Testis (tissue), 3 donors: ENCODE measurements around the gene CCER1. TPM values are rescaled to one million over a fixed set of nuclear protein-coding genes. Genes with fewer than 3 reads are reported as not detected.

Experiments
- DNase-seq: peaks from one replicate; pipeline ENCODE4 v3.0.0-alpha.2; 2019
- H3K27ac ChIP-seq, 2 donors: fragments of 200-600 bp; sonication (generic); one replicate each; pipeline ENCODE4 v1.5.1; 2019
- H3K27me3 ChIP-seq: fragments of 200-600 bp; sonication (generic); one replicate; pipeline ENCODE4 v1.5.1; 2019
- H3K36me3 ChIP-seq: fragments of 200-600 bp; sonication (generic); one replicate; pipeline ENCODE4 v1.5.1; 2017; ENCODE audit warnings: low read depth; ENCODE audit errors: missing control alignments
- H3K4me1 ChIP-seq: fragments of 200-600 bp; sonication (generic); one replicate; pipeline ENCODE4 v1.5.1; 2019
- H3K4me3 ChIP-seq, 2 donors: fragments of 200-600 bp; sonication (generic); one replicate each; pipeline ENCODE4 v1.5.1; 2017 to 2019
- H3K9me3 ChIP-seq: fragments of 200-600 bp; sonication (generic); one replicate; pipeline ENCODE4 v1.5.1; 2017
- POLR2A ChIP-seq: fragments of 450-650 bp; IDR thresholded peaks from one replicate; pipeline ENCODE4 v1.6.1; 2017; ENCODE audit warnings: antibody characterized with exemption, mild to moderate bottlenecking, moderate library complexity
- WGBS, 2 donors: methylation state at CpG; one replicate each; pipeline ENCODE4 v1.1.5; 2018; 5-methylcytosine and 5-hydroxymethylcytosine counted together
- intact Hi-C: fragments of 100-400 bp; cut with DNase I; formaldehyde crosslinking; loops from one replicate; pipeline ENCODE4 v1.15.1; 2023; ENCODE audit warnings: low total_unique reads
- polyA plus RNA-seq: library from polyadenylated mRNA; stranded (reverse); fragments of 350-450 nt; fragmentation: Illumina TruSeq; extraction: RNeasy Lipid Tissue Mini Kit (QIAGEN cat#74804); gene quantifications from one replicate; pipeline ENCODE4 v1.2.3, GENCODE V29; 2014; ENCODE audit warnings: low read depth, low replicate concordance; ENCODE audit not compliant: insufficient read depth
- total RNA-seq, 2 donors: library from RNA; depleted of rRNA; stranded (reverse); fragments of >200 nt; gene quantifications; one replicate each; pipeline ENCODE4 v1.2.3, GENCODE V29; 2016
- TF ChIP-seq, protein P1 (sequence below), 3 experiments: fragments of 450-650 bp in 2 of 3; fragments of 200-600 bp in 1 of 3; sonication (generic) in 1 of 3; IDR thresholded peaks; one replicate each; pipeline ENCODE4 v1.5.1; 2016 to 2019; ENCODE audit warnings: antibody characterized with exemption in 3 of 3, mild to moderate bottlenecking in 2 of 3, moderate library complexity in 1 of 3

The CCER1 gene
- total and polyA plus RNA-seq, 3 donors from 2014 or later = 17.8 to 77.3 (median 58.6) TPM

DNA sequence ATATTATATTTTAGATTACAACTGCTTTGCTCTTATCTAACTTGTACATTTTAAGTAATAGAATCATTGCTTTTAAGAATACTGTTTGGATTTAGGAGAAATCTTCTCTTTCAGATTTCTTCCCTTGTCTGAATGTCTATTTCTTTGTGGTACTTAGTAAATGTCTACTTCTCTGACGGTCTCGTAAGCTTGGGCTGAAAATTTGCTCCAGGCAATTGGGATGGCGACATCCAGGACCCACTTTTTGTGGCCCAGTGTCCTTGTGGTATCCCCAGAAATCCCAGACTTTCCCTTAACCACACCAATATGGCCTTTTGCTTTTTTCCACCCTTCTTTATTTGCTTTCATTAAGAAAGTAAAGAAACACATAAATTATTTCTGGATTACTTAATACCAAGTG, 24.0 kb upstream of the CCER1 start:
- intact Hi-C loops = loop anchor here (10.0 kb wide), 1 partner anchor 356 kb away; no protein-coding TSS in a partner anchor
- H3K27ac ChIP-seq = no peak overlapping the region
- no peaks in the 10 kb centered on the region for H3K9me3 ChIP-seq
- H3K4me3 ChIP-seq = no peak overlapping the region
- no peak for DNase-seq
- no peaks in the 10 kb centered on the region for H3K27me3 ChIP-seq
- TF ChIP-seq, protein P1, sequence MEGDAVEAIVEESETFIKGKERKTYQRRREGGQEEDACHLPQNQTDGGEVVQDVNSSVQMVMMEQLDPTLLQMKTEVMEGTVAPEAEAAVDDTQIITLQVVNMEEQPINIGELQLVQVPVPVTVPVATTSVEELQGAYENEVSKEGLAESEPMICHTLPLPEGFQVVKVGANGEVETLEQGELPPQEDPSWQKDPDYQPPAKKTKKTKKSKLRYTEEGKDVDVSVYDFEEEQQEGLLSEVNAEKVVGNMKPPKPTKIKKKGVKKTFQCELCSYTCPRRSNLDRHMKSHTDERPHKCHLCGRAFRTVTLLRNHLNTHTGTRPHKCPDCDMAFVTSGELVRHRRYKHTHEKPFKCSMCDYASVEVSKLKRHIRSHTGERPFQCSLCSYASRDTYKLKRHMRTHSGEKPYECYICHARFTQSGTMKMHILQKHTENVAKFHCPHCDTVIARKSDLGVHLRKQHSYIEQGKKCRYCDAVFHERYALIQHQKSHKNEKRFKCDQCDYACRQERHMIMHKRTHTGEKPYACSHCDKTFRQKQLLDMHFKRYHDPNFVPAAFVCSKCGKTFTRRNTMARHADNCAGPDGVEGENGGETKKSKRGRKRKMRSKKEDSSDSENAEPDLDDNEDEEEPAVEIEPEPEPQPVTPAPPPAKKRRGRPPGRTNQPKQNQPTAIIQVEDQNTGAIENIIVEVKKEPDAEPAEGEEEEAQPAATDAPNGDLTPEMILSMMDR (IDR thresholded peaks at IDR 0.05) = no peak
- no peak for TF ChIP-seq POLR2A
- H3K36me3 ChIP-seq = no peaks in the 10 kb centered on the region
- 94% methylated on average over 3 of the region's 3 CpGs for WGBS, 2 donors
- no peaks in the 10 kb centered on the region for H3K4me1 ChIP-seq

DNA sequence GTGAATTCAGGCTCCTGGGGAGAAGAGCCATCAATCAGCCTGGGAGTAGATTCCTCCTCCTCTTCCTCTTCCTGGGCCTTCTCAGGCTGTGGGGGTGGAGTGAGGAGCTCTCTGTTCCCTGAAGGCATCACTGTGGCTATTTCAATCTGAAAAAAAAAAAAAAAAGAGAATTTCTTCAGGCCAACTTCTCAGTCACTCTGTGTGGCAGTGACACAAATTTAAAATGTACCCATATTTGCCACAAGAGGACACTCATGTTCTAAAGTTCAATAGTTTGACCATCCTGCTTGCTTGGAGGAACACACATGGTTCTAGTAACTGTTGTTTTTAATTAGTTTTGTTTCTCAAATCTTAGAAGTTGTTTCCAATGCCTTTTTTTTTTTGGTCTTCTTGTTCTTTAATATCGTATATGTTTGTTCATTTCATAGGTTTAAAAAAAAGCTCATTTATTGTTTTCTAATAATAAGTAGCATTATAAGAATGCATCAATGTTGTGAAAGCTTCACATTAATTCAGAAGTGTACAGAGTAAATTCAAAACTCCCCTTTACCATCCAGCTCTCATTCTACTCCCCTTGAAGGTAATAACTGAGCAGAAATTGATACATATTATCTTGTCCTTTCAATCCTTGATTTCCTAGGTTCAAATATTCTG, 23.3 kb upstream of the CCER1 start:
- Histone ChIP-seq H3K4me1 (no peaks in the 10 kb centered on the region), H3K4me3 (no peak overlapping the region), H3K9me3 (no peaks in the 10 kb centered on the region), H3K36me3 (no peaks in the 10 kb centered on the region), H3K27me3 (no peaks in the 10 kb centered on the region), H3K27ac (no peak overlapping the region)
- WGBS, 2 donors = 26 to 27% methylated on average over 1 of the region's 1 CpG
- DNase-seq = no peak
- intact Hi-C loops = loop anchor here (10.0 kb wide), 1 partner anchor 357 kb away; no protein-coding TSS in a partner anchor
- TF ChIP-seq, protein P1 (IDR thresholded peaks at IDR 0.05) = peak; percentile 58 to 78 (median 63)
- TF ChIP-seq POLR2A = no peak

DNA sequence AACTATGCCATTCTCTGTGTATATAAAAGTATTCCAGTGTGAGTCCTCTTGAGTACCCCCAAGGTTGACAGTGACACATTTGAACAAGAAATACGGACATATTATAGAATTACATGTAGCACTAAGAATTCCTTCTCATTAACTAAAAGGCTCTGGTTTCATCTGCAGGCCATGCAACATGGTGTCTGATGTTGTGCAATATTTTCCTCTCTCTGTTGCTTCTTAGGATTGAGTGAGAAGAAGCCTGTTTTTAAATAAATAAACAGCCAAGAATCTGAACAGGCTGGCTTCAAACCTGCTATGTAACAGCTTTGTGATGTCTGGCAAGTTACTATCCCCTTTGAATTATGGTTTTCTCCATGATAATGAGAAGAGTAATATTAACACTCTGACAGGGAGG, 22.2 kb upstream of the CCER1 start:
- Histone ChIP-seq H3K36me3 (no peaks in the 10 kb centered on the region), H3K4me3 (no peak overlapping the region), H3K27me3 (no peaks in the 10 kb centered on the region), H3K27ac (no peak overlapping the region), H3K4me1 (no peaks in the 10 kb centered on the region), H3K9me3 (no peaks in the 10 kb centered on the region)
- no peak for DNase-seq
- intact Hi-C loops = loop anchor here (10.0 kb wide), 1 partner anchor 358 kb away; no protein-coding TSS in a partner anchor
- no peak for TF ChIP-seq POLR2A
- TF ChIP-seq, protein P1 (IDR thresholded peaks at IDR 0.05) = no peak
- WGBS, 2 donors = 83 to 90% methylated on average over 1 of the region's 1 CpG

DNA sequence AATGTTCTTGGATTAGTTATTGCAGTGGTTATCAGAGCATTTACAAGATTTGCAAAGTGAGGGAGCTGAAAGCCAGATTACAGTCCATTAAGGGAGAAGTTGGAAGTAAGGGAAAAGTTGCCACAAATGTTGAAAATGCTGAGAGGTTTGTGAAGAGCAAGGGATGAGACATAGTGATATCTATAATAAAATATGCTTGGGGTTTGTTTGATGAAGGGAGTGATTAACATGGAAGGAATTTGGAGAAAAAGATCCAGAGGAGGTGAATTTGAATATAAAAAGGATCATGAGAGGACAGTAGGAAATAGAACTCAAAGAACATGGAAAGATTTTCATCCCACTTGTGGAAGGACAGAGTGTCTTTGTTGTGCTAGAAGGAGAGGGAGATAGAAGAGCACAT, 19.3 kb upstream of the CCER1 start:
- H3K9me3 ChIP-seq = no peaks in the 10 kb centered on the region
- H3K27me3 ChIP-seq = no peaks in the 10 kb centered on the region
- no peak overlapping the region for H3K4me3 ChIP-seq
- DNase-seq = no peak
- no peaks in the 10 kb centered on the region for H3K4me1 ChIP-seq
- no peak overlapping the region for H3K27ac ChIP-seq
- TF ChIP-seq POLR2A = no peak
- TF ChIP-seq, protein P1 (IDR thresholded peaks at IDR 0.05) = no peak
- no peaks in the 10 kb centered on the region for H3K36me3 ChIP-seq
- intact Hi-C loops = loop anchor here (10.0 kb wide), 1 partner anchor 361 kb away; no protein-coding TSS in a partner anchor

DNA sequence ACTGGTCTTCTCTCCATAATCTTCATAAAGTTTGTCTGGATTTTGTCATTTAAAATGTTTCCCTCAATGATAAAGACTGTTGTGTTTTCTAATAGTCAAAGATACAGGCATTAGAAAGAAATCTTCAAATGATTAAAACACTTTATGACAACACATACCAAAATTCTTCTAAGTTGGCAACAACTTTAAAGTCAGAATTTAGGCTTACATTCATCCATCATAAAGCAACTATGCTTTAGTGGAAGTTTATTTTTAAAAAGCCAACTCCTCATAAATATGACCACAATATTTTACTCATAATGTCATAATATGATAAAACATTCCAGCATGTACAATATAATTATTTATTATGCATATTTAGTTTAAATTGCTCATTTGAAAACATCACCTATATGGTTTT, 17.2 kb upstream of the CCER1 start:
- TF ChIP-seq, protein P1 (IDR thresholded peaks at IDR 0.05) = no peak
- no peak for TF ChIP-seq POLR2A
- Histone ChIP-seq H3K9me3 (no peaks in the 10 kb centered on the region), H3K27ac (no peak overlapping the region), H3K36me3 (no peaks in the 10 kb centered on the region), H3K4me1 (no peaks in the 10 kb centered on the region), H3K4me3 (no peak overlapping the region), H3K27me3 (no peaks in the 10 kb centered on the region)
- intact Hi-C loops = loop anchor here (10.0 kb wide), 1 partner anchor 363 kb away; no protein-coding TSS in a partner anchor
- no peak for DNase-seq
